Fibroblast of the aortic adventitia (primary cell): ENCODE data around the gene TSHZ1. TPM values are rescaled to one million over a fixed set of nuclear protein-coding genes. Genes with fewer than 3 reads are reported as not detected.
"Not testable (repeated sequence)": the region's sequence is repeated elsewhere in the genome, so short reads cannot be mapped to it uniquely, and the experiment has no call there.

Experiments used
- DNase-seq: peaks from one replicate; pipeline ENCODE4 v3.0.0-alpha.2; 2010; ENCODE audit warnings: low read depth
- H3K4me3 ChIP-seq: 2 replicates; pipeline ENCODE4 v1.5.1; 2011; ENCODE audit warnings: low read depth, mild to moderate bottlenecking, control low read depth, low read length, moderate library complexity
- total RNA-seq: library from RNA; depleted of rRNA; stranded (reverse); fragments of >200 nt; gene quantifications from 2 replicates; pipeline ENCODE4 v1.2.3, GENCODE V29; 2012; ENCODE audit warnings: low replicate concordance
- TF ChIP-seq, protein P1 (sequence below): IDR thresholded peaks from 2 replicates; pipeline ENCODE4 v1.5.1; 2011; ENCODE audit warnings: mild to moderate bottlenecking, low read length, control low read depth, inconsistent platforms; ENCODE audit not compliant: insufficient read depth

Gene TSHZ1
- total RNA-seq, 1 donor, result 7.9 TPM

DNA sequence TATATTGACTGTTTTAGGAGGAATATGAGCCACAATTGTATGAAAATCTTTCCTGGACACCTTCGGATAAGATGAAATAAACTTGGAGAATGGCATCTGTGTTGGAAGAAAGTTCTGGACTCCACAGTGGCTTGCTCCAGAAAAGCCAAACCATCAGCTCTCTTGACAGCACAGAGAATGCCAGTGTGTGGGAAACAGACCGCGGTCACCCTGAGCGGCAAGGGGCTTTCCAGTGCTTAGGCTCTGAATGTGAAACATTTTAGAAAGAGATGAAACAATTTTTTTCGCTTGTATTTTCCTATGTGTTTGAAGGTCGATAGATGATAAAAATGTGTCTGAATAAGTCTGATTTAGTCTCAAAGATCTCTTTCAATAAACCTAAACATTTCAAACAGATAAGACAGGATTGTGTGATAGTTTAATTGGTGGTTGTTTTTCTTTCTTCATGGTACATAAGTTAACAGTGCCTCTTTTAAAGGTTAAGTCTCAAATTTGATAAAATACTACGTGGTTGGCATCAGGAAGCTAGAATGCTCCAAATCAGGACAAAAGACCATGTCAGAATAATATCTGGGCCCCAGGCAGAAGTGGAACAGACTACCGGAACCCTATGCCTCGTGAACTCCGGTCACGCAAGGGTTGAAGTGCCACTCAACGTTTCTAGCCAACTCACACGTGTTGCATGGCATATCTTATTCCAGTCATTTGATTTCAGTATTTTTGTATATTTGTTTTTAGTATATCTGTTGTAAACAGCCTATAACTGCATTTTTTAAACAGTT is 30.6 kb upstream of the TSHZ1 start:
- H3K4me3 ChIP-seq, result no peak overlapping the region
- TF ChIP-seq, protein P1, sequence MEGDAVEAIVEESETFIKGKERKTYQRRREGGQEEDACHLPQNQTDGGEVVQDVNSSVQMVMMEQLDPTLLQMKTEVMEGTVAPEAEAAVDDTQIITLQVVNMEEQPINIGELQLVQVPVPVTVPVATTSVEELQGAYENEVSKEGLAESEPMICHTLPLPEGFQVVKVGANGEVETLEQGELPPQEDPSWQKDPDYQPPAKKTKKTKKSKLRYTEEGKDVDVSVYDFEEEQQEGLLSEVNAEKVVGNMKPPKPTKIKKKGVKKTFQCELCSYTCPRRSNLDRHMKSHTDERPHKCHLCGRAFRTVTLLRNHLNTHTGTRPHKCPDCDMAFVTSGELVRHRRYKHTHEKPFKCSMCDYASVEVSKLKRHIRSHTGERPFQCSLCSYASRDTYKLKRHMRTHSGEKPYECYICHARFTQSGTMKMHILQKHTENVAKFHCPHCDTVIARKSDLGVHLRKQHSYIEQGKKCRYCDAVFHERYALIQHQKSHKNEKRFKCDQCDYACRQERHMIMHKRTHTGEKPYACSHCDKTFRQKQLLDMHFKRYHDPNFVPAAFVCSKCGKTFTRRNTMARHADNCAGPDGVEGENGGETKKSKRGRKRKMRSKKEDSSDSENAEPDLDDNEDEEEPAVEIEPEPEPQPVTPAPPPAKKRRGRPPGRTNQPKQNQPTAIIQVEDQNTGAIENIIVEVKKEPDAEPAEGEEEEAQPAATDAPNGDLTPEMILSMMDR, result no peak
- no peak for DNase-seq

DNA sequence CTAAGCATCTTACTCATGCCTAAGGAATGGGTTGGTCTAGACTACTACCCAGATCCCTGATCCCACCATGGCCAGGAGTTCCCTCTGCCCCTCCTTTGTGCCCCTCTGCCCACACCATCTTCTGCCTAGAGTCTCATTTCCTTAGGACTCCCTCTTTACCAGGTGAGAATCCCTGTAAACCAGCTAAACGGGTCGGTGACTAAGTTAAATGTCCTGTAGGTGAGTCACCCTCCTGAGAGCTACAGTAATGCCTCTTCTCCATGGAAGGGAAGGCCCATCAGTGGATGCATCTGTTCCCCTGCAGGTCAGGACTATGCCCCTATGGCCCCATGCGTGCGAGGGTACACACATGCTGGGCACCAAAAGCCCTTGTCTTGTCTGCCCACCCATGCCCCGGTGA is 27.1 kb upstream of the TSHZ1 start:
- TF ChIP-seq, protein P1, result no peak
- no peak for DNase-seq
- no peak overlapping the region for H3K4me3 ChIP-seq

DNA sequence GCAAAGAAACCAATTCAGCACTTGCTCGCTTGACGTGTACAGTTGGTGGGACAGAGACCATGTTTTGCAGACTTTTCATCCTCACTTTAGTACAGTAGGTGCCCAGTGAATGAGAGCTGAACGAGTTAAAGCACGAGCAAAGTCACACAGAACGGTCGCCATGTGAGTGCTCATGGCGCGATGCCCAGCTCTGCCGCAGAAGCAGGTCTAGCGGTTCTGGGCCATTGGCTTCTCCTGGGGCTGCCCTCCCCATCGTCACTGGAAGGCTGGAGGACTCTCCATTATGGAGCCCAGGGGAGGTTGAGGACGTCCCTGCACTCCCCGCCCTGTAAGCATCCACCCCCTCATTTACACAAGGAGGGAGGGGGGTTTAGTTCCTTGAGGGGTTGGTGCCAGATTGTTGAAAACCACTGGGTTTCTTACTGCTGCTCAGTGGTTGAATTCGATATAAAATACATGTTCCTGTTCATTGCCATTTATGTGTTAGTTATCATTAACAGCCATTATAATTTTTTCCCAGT is 26.6 kb upstream of the TSHZ1 start:
- DNase-seq, result no peak
- TF ChIP-seq, protein P1, result no peak
- no peak overlapping the region for H3K4me3 ChIP-seq

DNA sequence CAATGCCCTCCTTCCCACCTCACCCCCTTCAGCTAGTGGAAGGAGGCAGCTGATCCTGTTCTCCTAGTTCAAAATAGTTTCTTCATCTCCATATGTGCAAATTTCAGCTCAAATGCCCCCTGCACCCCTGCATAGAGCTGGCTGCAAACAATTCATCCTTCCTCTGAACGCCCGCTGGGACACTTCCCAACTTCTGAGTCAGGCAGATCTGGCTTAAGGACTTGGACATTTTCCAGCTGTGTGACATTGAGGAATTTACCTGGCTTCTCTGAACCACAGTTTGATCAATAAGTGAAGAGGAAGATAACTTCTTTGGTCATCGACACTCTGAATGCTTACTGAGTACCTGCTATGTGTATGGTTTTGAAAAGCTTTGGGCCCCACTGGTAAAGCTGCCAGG is 25.1 kb upstream of the TSHZ1 start:
- TF ChIP-seq, protein P1, result no peak
- H3K4me3 ChIP-seq, result no peak overlapping the region
- no peak for DNase-seq

DNA sequence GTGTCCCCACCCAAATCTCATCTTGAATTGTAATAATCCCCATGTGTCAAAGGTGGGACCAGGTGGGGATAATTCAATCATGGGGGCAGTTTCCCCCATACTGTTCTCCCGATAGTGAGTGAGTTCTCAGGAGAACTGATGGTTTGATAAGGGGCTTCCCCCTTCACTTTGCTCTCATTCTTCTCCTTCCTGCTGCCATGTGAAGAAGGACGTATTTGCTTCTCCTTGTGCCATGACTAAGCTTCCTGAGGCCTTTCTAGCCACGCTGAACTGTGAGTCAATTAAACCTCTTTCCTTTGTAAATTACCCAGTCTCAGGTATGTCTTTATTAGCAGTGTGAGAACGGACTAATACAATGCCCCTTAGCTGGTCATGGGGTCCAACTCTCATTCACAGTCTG is 22.9 kb upstream of the TSHZ1 start:
- not testable (repeated sequence) for H3K4me3 ChIP-seq

DNA sequence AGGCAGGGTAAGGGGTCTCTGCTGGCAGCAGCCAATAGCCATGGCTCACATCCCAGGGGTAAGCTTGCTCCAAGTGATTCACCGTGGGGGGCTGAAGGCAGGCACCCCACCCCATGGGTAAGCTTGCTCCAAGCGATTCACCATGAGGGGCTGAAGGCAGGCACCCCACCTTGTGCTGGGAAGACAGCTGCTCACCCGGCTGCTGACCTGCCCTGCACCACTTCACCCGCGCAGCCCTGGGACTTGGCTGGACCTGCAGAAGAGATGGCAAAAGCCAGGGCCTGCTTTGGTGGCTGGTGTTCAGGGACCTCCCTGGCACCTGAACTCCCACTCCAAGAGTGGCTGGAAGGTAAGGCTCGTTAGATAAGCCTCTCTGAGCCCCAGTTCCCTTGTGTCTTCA is 20.9 kb upstream of the TSHZ1 start:
- no peak for DNase-seq
- no peak overlapping the region for H3K4me3 ChIP-seq
- TF ChIP-seq, protein P1, result no peak

More for the DNA sequence above, 22.9 kb upstream of the TSHZ1 start:
- not testable (repeated sequence) for DNase-seq

DNA sequence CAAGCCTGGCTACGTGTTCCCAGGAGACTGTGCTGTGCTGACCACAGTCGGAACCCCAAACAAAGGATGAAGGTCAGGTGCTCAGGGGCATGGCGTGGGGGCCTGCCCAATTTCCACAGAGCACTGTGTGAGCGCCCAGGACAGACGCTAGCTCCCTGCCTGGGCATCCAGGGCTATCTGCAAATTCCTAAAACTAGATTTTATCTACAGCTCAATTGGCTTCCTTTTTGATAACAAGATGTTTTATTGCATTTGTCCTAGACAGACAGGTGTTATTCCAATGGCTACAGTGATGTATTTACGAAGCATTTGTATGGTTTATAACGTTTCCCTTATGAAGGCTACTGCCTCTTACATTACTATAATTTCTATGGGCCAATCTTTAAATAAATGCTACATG is 17.7 kb upstream of the TSHZ1 start:
- DNase-seq, result no peak

More for the DNA sequence above, 17.7 kb upstream of the TSHZ1 start:
- TF ChIP-seq, protein P1, result no peak
- no peak overlapping the region for H3K4me3 ChIP-seq
